GM19468 (cell line): ENCODE results near the gene PARVA.

Experiments used
- ATAC-seq: cut with Tn5 transposase; IDR thresholded peaks from one replicate; pipeline ENCODE4 v1.9.1; 2021; ENCODE audit warnings: mild to moderate bottlenecking, moderate library complexity, moderate number of reproducible peaks; ENCODE audit not compliant: unreplicated experiment; ENCODE audit errors: extremely low read depth

The PARVA gene

DNA sequence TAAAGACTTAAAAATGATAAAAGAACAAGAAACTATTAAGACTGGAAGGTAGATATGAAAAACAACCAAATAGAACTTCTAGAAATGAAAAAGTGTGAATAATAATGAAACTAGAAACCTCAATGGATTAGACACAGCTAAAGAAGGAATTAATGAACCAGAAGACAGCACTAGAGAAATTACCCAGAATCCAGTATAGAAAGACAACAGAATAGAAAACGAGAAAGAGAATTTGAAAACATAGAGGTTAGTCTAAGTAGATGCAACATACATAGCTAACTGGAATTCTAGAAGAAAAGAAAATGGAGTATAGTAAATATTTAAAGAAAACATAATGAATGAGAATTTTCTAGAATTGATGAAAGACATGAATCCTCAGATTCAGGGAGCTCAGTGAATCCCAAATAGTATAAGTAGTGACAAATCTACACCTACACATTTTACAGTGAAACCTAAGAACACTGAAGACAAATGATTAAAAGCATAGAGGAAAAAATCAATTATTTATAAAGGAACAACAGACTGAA, 111.9 kb downstream of the PARVA start:
- no peak for ATAC-seq

DNA sequence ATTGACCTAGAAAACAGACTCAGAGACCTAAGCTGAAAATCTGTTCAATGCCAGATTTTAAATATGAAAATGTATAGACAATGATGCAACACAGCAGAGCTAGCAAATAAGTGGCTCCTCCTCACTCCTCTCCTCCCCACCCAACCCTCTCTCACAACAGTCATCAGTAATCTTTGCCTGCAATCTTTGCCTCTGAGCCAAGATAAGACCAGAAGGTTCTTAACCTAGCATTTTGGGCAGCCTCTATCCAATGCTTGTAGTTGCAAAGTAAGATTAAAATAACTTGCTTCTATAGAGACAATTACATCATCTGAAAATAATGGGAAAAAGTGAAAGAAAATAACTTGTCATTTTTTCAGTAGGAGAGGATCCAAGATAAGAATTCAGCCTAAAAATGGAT, 117.3 kb downstream of the PARVA start:
- no peak for ATAC-seq

DNA sequence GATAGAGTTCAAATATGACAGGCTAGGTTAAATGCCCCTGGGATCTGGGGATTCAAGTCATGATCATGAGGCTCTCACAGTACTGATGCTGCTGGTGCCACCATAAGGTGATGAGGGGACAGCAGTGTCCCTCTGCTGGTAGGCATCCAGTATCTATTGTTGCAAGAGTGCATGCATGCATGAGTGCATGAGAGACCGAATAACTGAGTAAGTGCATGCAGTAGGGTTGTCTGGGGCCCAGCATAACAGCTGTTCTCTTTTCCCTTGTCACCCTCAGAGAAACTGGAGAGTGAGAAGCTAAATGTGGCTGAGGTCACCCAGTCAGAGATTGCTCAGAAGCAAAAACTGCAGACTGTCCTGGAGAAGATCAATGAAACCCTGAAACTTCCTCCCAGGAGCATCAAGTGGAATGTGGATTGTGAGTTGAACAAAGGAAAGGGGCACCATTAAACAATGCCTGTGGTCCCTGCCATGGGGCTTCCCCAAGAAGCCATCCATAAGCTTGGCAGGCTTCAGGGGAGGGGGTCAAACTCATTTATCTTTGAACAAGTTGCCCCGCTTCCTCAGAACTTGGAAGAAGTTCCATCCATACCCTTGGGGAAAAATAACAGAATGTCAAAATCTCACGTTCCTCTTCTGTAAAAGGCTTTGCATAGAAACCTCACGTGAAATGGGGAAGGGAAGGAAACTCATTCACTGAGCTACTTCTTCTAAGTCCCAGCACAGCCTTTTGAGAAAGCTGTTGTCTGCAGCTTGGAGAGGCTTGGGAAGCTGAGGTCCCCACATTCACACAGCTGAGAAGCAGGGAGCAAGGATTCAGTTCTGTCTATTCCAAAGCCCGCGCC, 119.0 kb downstream of the PARVA start:
- ATAC-seq = no peak

DNA sequence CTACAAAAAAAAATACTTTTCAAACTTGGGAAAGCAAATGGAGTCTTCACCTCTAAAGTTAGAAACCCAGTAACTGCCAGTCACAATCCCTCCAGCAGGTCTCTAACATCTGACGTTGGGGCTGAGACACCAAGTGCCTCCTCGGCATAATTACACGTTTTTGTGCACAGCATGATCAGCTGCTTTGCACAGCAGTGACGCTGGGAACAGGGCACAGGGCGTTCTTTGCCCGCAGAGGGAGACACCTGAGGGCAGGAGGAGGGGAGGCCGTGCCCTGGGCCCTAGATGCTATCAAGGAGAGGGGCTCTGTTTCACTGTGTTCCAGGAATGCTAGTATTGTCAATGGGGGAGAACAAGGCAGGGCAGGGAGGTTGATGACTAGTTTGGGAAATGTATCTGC, 120.1 kb downstream of the PARVA start:
- no peak for ATAC-seq

DNA sequence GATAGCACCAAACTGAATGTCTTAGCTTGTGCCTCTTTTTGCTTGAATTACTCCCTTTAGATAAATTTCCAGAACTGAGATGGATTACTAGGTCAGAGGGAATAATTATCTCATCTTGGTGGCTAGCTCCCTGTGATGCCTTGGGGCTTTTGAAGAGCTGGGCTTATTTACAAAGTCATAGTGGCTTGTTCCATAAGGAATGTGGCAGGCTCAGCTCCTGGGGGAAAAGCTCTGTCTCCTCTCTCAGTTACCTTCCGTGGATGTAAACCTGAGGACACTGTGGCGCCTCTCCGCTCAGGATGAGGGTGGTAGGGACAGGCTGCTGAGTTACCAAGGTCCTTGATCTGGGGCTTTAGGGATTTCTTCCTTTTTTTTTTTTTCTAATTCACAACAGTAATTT, 121.7 kb downstream of the PARVA start:
- ATAC-seq = no peak

DNA sequence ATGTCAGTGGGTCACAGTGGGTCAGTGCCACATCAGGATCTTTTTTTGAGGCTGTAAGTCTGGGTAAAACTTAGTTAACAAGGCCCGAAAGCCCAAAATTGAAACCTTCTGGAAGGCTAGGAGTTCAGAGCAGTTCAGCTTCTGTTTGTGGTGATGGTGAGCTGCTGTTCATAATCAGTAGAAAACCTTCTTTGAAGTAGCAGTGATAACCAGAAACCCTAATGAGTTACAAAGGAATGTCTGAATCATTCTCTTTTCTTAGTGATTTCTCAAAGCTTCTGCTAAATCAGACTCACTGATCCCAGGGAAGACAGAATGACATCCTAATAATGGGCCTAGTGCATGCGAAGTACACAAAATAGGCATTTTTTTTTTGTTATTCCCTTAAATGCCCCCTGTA, 124.7 kb downstream of the PARVA start:
- no peak for ATAC-seq

DNA sequence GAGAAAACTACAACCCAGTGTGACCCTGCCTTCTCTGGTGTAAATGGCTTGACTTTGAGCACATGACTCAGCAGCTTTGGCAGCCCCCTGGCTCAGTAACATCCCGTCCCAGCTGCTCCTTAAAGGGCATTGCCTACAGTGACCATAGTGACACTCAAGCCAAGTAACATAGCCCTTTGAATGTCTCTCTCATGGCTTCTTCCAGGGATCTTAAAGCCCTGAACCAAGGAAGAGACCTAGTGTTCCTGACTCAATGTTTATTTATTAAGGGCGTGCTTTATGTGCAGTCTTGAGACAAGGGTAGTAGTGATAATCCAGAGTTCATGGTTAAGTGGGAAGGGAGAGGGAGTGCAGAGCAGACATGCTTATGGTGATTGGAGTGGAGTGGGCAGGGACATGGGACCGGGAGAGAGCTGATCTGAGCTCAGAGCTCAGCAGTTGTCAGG, 125.7 kb downstream of the PARVA start:
- ATAC-seq = no peak

DNA sequence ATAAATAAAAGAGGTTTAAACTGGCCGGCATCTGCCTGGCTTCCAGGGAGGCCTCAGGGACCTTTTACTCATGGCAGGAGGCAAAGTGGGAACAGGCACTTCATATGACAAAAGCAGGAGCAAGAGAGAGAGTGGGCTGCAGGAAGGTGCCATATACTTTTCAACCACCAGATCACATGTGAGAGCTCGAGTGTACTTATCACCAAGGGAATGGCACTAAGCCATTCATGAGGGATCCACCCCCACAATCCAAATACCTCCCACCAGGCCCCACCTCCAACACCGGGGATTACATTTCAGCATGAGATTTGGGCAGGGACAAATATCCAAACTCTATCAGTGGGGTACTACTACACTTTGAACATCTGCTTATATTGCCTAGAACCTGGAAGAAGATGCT, 126.5 kb downstream of the PARVA start:
- ATAC-seq = no peak

DNA sequence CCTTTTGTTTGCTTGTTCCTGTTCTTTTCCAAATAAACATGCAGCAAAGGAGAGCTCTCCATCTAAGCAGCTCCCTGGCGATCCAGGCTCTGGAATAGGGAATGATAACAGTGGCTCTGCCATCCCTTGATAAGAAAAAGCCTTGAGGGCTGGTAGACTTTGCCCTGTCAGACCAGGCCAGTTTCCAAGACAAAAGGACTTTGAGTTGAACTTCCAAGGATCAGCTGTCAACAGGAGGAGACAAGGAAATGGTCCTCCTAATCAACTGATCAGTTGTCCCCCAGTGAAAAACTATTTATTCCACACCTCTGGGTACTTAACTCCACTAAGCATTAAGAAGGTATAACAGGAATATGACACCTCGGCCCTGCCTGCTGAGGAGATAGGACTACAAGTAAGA, 127.8 kb downstream of the PARVA start:
- ATAC-seq = no peak

DNA sequence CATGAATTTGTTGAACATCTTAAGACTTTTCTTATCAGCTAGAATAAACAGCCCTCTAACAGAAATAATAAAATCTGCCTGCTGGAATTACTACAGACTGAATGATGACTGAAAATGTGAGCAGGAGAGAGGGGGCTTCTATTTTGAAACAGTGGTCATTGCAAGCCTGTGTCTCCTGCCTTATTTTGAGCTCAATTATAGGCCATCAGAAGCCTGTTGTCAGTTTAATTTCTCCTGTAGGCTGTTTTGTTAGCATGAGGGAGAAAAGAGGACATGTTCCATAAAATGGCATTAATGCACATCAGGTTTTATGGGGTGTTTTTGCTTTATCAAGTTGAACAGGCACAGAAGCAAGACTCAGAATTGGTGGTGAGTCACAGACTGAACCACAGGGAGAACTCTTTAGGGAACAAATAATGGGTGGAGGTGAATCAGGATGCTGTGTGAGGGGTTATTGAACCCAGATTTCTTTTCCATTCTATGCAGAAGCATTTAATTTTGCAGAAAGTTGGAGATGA, 129.1 kb downstream of the PARVA start:
- ATAC-seq = no peak

DNA sequence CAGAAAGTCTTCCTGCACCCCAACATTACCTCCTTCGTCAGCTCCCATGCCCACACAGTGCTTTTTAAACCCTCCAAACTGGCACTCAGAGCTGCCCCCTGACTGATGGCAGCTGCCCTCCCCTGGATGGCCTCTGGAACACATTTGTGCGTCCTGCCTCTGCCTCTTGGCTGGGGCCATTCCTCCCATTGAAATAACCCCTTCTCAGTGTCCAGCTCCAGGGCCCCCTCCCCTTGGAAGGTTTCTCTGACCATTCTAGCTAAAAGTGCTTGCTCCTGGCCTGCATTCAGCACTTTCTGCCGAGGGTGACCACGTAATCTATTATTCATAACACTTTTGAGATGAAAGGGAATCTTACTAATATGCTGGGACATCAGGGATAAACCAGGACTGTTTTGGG, 130.0 kb downstream of the PARVA start:
- ATAC-seq = no peak

DNA sequence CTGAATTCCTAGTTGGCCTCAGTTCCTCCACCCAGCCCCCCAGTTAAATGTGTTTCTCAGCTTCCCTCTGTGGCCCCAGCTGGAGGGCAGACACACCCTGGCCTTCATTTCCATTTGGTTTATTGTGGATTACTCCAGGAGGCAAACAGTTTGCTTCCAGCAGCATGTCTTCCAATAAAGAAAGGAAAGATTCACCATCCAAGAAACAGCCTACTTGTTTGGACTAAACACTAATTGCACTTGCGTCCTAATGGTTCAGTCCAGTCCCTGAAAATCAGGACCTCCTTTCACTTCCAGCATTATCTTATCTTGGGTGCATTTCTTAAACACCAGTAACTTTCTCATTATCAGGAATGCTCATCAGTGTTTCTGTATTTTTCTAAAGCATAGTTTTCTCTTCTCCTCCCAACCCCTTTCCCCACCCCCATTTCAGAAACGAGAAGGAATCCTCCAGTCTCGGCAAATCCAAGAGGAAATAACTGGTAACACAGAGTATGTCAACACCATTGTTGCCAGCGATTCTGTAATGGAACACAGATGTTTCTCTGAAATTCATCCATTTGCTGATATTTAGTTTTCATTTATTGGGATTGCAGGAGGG, 130.9 kb downstream of the PARVA start:
- no peak for ATAC-seq

DNA sequence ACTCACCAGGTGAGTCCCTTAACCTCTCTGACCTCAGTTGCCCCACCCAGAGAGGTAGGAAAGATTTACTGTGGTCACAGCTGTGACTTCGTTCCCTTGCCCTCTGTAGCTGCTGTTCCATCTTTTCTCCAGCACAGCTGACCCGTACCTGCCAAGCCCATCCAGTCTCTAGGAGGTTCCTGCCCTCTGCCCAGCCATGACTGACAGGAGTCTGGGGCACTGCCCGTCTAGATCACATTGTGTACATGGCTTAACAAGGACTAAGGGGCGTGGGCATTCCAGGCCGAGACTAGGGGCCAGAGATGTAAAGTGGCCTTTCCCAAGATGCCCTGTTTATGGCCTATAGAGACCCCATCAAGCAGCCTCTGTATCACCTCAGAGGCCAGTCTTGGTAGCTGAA, 132.0 kb downstream of the PARVA start:
- no peak for ATAC-seq

DNA sequence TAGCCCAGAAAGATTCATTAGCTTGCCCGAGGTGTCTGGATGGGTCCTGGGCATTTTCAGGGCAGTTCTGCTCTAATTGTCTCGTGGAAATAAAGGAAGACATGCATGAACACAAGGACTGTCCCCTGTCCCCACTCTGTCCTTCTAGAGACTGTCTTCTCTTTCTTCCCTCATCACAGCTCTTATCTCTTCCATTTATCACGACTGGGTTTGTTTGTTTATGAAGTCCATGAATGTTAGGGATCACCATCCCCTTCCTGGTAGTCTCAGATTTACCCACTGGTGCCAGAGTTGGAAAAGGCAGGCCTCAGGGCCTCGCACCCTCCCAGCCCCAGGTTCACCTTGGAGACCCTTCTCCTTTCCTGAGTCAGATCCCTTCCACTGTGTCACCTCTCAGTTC, 134.8 kb downstream of the PARVA start:
- no peak for ATAC-seq

DNA sequence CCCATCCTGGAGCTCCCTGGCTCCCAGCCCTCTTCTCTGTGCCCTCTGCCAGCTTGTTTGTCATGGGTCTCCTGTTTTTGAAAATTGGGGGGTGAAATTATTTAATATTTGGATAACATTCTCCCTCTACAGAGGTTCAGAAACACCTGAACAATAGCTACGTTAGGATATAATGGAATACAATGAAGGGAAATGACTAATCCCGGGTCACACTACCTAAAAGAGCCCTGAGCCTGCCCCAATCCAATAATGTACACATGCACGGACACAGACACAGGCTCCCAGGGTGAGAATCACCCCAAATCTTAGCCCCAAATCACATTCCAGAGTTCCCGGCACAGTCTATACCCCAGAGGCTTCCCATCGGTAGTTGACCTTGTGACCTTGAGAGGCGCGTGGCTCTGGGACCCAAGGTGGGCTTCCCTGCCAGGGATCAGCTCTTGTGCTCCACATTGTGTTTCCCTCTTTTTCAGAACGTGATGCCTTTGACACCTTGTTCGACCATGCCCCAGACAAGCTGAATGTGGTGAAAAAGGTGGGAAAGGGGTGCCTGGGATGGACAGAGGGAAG, 135.5 kb downstream of the PARVA start:
- ATAC-seq = no peak

DNA sequence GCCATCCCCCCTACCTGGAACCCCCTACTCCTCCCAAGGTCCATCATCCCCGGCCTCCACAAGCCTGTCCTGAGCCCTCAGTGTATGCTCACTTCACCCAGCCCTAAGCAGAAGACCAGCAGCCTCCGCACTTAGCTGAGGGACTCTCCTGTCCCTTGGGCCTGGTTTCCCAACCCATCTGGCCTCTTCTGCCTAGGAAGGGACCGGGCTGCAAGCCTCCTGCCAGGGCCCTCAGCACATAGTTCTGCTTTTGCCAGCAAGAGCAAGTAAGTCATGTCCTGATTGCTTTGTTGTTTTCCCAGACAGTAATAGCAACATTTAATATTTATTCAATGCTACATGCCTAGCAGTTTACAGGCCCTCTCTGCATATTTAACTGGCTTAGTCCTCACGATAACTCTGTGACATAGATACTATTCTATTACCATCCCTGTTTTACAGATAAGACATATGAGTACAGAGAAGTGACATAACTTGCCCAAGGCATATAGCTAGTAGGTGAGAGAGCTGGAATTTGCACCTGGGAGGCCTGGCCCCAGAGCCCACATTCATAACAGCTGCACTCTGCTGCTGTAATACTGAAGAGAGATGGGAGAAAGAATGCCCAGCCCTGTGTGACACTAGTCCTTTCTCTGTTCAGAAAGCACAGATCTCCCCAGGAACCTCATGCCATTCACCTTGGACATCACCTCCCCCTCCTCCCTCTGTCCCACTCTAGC, 139.2 kb downstream of the PARVA start:
- ATAC-seq = no peak

DNA sequence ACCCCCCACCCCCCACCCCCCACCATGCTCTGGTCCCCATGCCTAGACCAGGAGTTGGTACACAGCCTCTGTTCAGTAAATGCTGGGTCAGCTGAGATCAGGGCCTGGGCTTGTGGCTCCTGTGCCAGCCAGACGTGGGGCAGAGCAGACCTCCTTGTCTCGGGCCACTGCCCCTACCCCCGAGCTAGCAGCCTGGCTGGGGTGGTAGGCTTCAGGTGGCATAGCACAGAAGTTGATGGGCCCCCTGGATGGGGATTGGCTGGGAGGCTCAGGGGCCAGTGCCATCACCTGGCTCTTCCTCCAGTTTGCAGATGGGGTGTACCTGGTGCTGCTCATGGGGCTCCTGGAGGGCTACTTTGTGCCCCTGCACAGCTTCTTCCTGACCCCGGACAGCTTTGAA, 139.9 kb downstream of the PARVA start:
- ATAC-seq = no peak

DNA sequence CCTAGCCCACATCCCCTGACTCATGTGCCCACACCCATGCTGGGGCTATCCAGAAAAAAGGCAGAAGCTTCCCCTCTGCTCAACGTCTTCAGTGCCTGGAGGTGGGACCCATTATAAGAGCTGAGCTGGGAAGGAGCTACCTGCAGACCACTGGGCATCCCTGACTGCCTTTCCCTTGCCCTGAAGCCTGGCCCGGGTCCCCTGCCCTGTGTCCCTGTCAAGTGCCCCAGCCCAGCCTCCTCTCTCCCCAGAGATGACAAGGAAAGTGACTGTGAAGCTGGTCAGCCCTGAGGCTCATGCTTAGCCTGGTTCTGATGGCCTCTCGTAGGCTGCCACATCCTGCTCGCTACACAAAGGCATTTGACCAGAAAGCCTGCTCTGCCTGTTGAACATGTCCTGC, 140.4 kb downstream of the PARVA start:
- ATAC-seq = no peak

DNA sequence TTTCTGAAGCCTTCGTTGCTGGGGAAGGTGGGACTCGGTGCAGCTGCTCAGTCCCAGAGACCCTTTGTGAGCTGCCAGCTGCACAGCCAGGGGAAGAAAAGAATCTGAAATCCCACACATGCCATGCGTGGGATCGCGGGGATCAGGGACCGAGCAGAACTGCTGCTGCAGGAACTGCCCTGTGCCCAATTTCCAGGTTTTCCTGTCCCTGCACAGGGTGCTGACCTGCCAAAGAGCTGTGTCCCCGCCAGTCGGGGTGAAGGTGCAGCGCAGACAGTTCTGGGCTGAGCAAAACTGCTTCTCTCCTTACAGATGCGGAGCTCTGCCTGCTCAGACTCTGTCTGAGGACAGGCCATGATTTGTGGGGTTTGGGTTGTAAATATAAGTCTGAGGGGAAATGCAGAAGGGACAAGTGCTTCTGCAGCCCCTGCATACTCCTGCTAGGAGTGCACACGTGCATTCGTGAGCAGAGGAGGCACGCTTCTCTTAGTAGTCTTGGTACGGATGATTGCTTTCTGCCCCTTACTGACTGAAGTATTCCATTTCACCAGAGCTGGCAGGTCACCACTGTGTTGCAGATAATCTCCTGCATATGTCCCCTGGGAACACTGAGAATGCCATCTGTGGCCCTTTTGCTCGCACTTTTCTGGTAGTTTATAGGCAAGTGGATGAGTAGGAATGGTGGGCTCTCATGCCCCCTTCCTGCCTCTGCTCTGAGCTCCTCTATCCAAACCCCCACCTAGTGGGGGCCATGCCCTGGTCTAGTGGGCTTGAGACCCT, 141.4 kb downstream of the PARVA start:
- ATAC-seq = no peak

DNA sequence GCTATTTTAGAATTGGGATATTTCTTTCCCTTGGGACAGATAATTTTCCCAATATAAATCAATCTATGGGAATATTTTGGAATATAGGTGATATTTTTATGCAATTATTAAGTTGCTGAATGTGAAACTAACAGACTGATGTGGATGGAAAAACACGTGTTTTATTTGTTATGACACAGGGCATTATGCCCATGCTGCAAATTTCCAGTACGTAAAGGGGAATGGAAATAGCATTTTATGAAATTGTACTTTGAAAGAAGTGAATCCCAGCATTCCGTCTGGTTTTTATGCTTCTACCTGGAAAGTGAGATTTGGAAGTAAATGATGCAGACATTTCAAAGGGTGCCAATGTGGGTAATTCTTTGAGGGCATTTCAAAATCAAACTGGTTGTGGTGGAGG, 142.7 kb downstream of the PARVA start:
- no peak for ATAC-seq
